SU-DHL-6 (cell line): ENCODE results near the gene PNPLA6.

ENCODE experiments used
- H2AFZ ChIP-seq: fragments of 200-600 bp; sonication (generic); 2 replicates; pipeline ENCODE4 v1.6.1; 2014; ENCODE audit warnings: low read depth, mild to moderate bottlenecking, moderate library complexity, mixed read lengths, antibody characterized with exemption, low read length; ENCODE audit not compliant: severe bottlenecking
- H3F3A ChIP-seq: fragments of 200-600 bp; shearing (Covaris generic); 2 replicates; pipeline ENCODE4 v1.6.0; 2016; ENCODE audit warnings: antibody characterized with exemption, mild to moderate bottlenecking; ENCODE audit not compliant: insufficient read depth
- H3K27ac ChIP-seq: fragments of 200-600 bp; sonication (generic); 2 replicates; pipeline ENCODE4 v1.5.1; 2016; ENCODE audit warnings: low read depth, mild to moderate bottlenecking, low read length, moderate library complexity, mixed read lengths
- H3K27me3 ChIP-seq: fragments of 200-600 bp; sonication (generic), shearing (Covaris generic); 2 replicates; pipeline ENCODE4 v1.6.0; 2014; ENCODE audit warnings: mild to moderate bottlenecking, low read length
- H3K36me3 ChIP-seq: fragments of 200-600 bp; sonication (generic); 2 replicates; pipeline ENCODE4 v1.6.1; 2014; ENCODE audit warnings: mild to moderate bottlenecking, low read length, mixed read lengths
- H3K4me2 ChIP-seq: fragments of 300-600, 200-600 bp; shearing (Covaris generic), sonication (generic); 2 replicates; pipeline ENCODE4 v1.6.0; 2014; ENCODE audit warnings: low read length, low read depth, mild to moderate bottlenecking; ENCODE audit not compliant: poor library complexity, severe bottlenecking
- H3K4me3 ChIP-seq: fragments of 200-600 bp; sonication (generic); 2 replicates; pipeline ENCODE4 v1.5.1; 2014; ENCODE audit warnings: antibody characterized with exemption, low read length, mild to moderate bottlenecking, mixed read lengths; ENCODE audit not compliant: insufficient read depth, poor library complexity, severe bottlenecking
- H3K79me2 ChIP-seq: fragments of 200-600 bp; sonication (generic); 2 replicates; pipeline ENCODE4 v1.6.1; 2014; ENCODE audit warnings: mild to moderate bottlenecking, low read length, moderate library complexity; ENCODE audit not compliant: insufficient read depth
- H3K9ac ChIP-seq: fragments of 200-600 bp; sonication (generic); 2 replicates; pipeline ENCODE4 v1.7.0; 2014; ENCODE audit warnings: mild to moderate bottlenecking, low read length
- H3K9me2 ChIP-seq: fragments of 200-600 bp; sonication (generic); replicated peaks from 2 replicates; pipeline ENCODE4 v1.6.1; 2014; ENCODE audit warnings: low read length; ENCODE audit not compliant: insufficient read depth
- H3K9me3 ChIP-seq: fragments of 200-600 bp; sonication (generic); 2 replicates; pipeline ENCODE4 v1.6.1; 2014; ENCODE audit warnings: low read length, mixed read lengths; ENCODE audit not compliant: insufficient read depth
- H4K20me1 ChIP-seq: fragments of 200-600 bp; sonication (generic); 2 replicates; pipeline ENCODE4 v1.6.1; 2014; ENCODE audit warnings: low read depth, mild to moderate bottlenecking, antibody characterized with exemption, low read length, moderate library complexity, mixed read lengths
- EZH2phosphoT487 ChIP-seq: fragments of 200-600 bp; sonication (generic), shearing (Covaris generic); conservative IDR thresholded peaks from 2 replicates; pipeline ENCODE4 v1.6.1; 2018; ENCODE audit warnings: mild to moderate bottlenecking, antibody characterized with exemption, low read length, moderate library complexity, mixed read lengths
- TF ChIP-seq, protein P1 (sequence below): fragments of 200-600 bp; sonication (generic); IDR thresholded peaks from one replicate; pipeline ENCODE4 v1.5.1; 2017; ENCODE audit warnings: antibody characterized with exemption, mild to moderate bottlenecking, low read length, moderate library complexity; ENCODE audit not compliant: insufficient read depth, poor library complexity, severe bottlenecking

The PNPLA6 gene

DNA sequence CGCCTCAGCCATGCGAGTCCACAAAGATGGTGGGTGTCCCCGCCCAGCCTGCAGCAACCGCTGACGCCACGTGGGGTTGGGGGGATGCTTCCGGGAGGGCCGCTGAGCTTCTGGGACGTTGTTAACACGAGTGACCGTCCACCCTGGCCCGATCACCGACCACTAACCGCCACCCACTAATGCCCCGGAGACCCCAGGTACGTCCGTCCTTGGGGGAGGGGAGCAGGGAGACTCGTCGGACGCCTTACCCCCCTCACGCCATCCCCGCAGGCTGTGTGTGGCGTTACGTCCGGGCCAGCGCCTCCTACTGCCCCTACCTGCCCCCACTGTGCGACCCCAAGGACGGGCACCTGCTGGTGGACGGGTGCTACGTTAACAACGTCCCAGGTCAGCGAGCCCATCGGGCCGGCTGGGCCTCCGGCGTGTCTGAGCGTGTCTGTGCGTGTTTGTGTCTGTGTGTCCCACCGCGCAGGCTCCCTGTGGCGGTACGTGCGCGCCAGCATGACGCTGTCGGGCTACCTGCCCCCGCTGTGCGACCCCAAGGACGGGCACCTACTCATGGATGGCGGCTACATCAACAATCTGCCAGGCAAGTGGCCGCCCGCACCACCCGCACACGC, 21.3 kb downstream of the PNPLA6 start:
- H3F3A ChIP-seq: no peaks in the 10 kb centered on the region
- no peak overlapping the region for H3K9ac ChIP-seq
- H3K27ac ChIP-seq: no peak overlapping the region
- H3K79me2 ChIP-seq: no peaks in the 10 kb centered on the region
- no peak overlapping the region for H2AFZ ChIP-seq
- no peak overlapping the region for H3K4me3 ChIP-seq
- no peaks in the 10 kb centered on the region for H4K20me1 ChIP-seq
- no peaks in the 10 kb centered on the region for H3K27me3 ChIP-seq
- H3K36me3 ChIP-seq: 0 out of 2 replicates have a peak, but pooled peaks cover 2% of the 10 kb centered on the region
- no peaks in the 10 kb centered on the region for H3K9me2 ChIP-seq
- no peak for TF ChIP-seq EZH2phosphoT487
- TF ChIP-seq, protein P1, sequence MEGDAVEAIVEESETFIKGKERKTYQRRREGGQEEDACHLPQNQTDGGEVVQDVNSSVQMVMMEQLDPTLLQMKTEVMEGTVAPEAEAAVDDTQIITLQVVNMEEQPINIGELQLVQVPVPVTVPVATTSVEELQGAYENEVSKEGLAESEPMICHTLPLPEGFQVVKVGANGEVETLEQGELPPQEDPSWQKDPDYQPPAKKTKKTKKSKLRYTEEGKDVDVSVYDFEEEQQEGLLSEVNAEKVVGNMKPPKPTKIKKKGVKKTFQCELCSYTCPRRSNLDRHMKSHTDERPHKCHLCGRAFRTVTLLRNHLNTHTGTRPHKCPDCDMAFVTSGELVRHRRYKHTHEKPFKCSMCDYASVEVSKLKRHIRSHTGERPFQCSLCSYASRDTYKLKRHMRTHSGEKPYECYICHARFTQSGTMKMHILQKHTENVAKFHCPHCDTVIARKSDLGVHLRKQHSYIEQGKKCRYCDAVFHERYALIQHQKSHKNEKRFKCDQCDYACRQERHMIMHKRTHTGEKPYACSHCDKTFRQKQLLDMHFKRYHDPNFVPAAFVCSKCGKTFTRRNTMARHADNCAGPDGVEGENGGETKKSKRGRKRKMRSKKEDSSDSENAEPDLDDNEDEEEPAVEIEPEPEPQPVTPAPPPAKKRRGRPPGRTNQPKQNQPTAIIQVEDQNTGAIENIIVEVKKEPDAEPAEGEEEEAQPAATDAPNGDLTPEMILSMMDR: no peak
- no peak overlapping the region for H3K4me2 ChIP-seq
- no peaks in the 10 kb centered on the region for H3K9me3 ChIP-seq

DNA sequence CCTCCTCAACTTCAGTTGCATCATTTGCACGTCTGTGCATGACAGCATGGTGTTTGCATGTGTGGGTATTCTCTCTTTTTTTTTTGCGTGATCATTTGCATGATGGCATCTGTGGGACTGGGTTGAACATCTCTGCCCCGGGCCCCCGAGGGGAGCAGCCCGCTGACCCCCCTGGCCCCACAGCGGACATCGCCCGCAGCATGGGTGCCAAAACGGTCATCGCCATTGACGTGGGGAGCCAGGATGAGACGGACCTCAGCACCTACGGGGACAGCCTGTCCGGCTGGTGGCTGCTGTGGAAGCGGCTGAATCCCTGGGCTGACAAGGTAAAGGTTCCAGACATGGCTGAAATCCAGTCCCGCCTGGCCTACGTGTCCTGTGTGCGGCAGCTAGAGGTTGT, 23.1 kb downstream of the PNPLA6 start:
- TF ChIP-seq EZH2phosphoT487: no peak
- TF ChIP-seq, protein P1: no peak
- no peaks in the 10 kb centered on the region for H3K9me3 ChIP-seq
- H3K79me2 ChIP-seq: no peaks in the 10 kb centered on the region
- no peak overlapping the region for H3K4me2 ChIP-seq
- no peak overlapping the region for H3K4me3 ChIP-seq
- no peak overlapping the region for H2AFZ ChIP-seq
- no peak overlapping the region for H3K9ac ChIP-seq
- H3K9me2 ChIP-seq: no peaks in the 10 kb centered on the region
- H3K27ac ChIP-seq: no peak overlapping the region
- H4K20me1 ChIP-seq: no peaks in the 10 kb centered on the region
- H3K27me3 ChIP-seq: no peaks in the 10 kb centered on the region
- H3F3A ChIP-seq: no peaks in the 10 kb centered on the region
- H3K36me3 ChIP-seq: 0 out of 2 replicates have a peak, but pooled peaks cover 2% of the 10 kb centered on the region

DNA sequence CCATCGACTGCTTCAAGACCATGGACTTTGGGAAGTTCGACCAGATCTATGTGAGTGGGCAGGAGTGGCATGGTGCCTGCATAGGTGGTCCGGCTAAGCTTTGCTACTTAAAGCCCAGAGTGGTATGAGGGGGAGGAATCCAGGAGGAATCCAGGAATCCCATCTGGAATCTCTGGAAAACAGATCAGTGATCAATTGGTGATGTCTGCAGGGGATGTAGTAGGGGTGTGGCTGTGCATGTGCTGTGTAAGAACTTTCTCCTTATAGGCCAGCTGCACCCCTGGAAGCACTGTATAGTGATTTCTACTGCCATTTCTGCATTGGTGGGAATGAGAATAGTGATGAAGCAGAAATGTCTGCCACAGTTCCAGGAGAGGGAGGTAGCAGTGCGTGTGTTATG, 23.6 kb downstream of the PNPLA6 start:
- Histone ChIP-seq H3K9me3 (no peaks in the 10 kb centered on the region), H3K9ac (no peak overlapping the region), H3K9me2 (no peaks in the 10 kb centered on the region), H3K36me3 (0 out of 2 replicates have a peak, but pooled peaks cover 2% of the 10 kb centered on the region), H3K79me2 (no peaks in the 10 kb centered on the region), H3K27ac (no peak overlapping the region), H3K4me3 (no peak overlapping the region), H3K27me3 (no peaks in the 10 kb centered on the region), H4K20me1 (no peaks in the 10 kb centered on the region), H3F3A (no peaks in the 10 kb centered on the region), H2AFZ (no peak overlapping the region), H3K4me2 (no peak overlapping the region)
- TF ChIP-seq EZH2phosphoT487: no peak
- TF ChIP-seq, protein P1: no peak

DNA sequence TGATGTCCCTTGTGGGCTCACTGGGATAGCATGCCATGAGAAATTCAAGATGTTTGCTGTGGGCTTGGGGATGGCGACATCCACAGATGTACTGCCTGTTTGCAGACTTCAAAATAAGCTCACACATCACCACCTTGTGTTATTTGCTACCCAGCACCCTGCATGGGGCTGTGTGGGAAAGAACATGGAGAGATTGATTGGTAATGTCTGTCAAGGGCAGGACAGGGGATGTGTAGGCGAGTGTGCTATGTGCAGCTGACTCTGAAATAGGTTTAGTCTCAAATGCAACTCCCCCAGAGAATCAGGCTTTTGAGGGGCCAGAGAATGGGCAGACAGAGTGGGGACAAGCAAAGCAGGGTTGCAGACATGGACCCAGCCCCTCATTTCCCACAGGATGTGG, 24.7 kb downstream of the PNPLA6 start:
- Histone ChIP-seq H3K9ac (no peak overlapping the region), H3K36me3 (0 out of 2 replicates have a peak, but pooled peaks cover 2% of the 10 kb centered on the region), H2AFZ (no peak overlapping the region), H3K79me2 (no peaks in the 10 kb centered on the region), H4K20me1 (no peaks in the 10 kb centered on the region), H3K9me3 (no peaks in the 10 kb centered on the region), H3K4me3 (no peak overlapping the region), H3K27me3 (no peaks in the 10 kb centered on the region), H3K4me2 (no peak overlapping the region), H3K9me2 (no peaks in the 10 kb centered on the region), H3K27ac (no peak overlapping the region), H3F3A (no peaks in the 10 kb centered on the region)
- TF ChIP-seq, protein P1: no peak
- no peak for TF ChIP-seq EZH2phosphoT487
